ENCODE data around the gene RABGEF1.
"Not testable (repeated sequence)": the region's sequence is repeated elsewhere in the genome, so short reads cannot be mapped to it uniquely, and the experiment has no call there.

DNA sequence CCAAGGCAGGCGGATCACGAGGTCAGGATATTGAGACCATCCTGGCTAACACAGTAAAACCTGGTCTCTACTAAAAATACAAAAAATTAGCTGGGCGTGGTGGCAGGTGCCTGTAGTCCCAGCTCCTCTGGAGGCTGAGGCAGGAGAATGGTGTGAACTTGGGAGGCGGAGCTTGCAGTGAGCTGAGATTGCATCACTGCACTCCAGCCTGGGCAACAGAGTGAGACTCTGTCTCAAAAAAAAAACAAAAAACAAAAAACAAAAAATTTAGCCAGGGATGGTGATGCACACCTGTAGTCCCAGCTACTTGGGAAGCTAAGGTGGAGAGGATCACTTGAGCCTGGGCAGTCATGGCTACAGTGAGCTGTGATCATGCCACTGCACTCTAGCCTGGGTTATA is 14.5 kb downstream of the RABGEF1 start:
- TF ChIP-seq SPI1, POLR2AphosphoS5, TAF1, POLR2A (IDR thresholded peaks at IDR 0.05; ENCODE audit: low read depth, low read length): not testable (repeated sequence)

Data from GM12891 (cell line).